PC-9 (cell line): ENCODE results near the gene ADAP1. TPM values are rescaled to one million over a fixed set of nuclear protein-coding genes. Genes with fewer than 3 reads are reported as not detected.

Experiments
- BruUV-seq: library from RNA; stranded (reverse); fragments of 400-500 nt; replicated peaks from 2 replicates; lab custom pipeline; 2021; lab: Mats Ljungman, UMichigan
- CTCF ChIA-PET: fragments of 300-600 bp; sonication (Branson Sonifier 250); formaldehyde crosslinking; loops from one replicate; lab custom pipeline; 2022; ENCODE audit warnings: antibody characterized with exemption; lab: Charles Lee
- POLR2A ChIA-PET: fragments of 300-600 bp; sonication (Branson Sonifier 250); formaldehyde crosslinking; loops from one replicate; lab custom pipeline; 2022; ENCODE audit warnings: antibody characterized with exemption; ENCODE audit not compliant: unreplicated experiment; lab: Charles Lee
- DNase-seq, 2 experiments: peaks; one replicate each; pipeline versions ENCODE4 v3.0.0 to v3.0.0-alpha.2; 2015 to 2022; ENCODE audit warnings: mixed read lengths in 1 of 2
- H2AFZ ChIP-seq: fragments of 200-600 bp; sonication (generic); 2 replicates; pipeline ENCODE4 v1.8.1; 2017; ENCODE audit warnings: antibody characterized with exemption
- H3F3A ChIP-seq: fragments of 200-600 bp; sonication (generic); 2 replicates; pipeline ENCODE4 v1.8.1; 2017; ENCODE audit warnings: antibody characterized with exemption, mild to moderate bottlenecking, low read depth; ENCODE audit not compliant: insufficient read depth
- H3K27ac ChIP-seq: fragments of 200-600 bp; sonication (generic); 2 replicates; pipeline ENCODE4 v1.6.1; 2016; ENCODE audit warnings: mixed run types
- H3K27me3 ChIP-seq: fragments of 200-600 bp; sonication (generic); 2 replicates; pipeline ENCODE4 v1.6.1; 2016; ENCODE audit warnings: low read depth, mixed run types; ENCODE audit not compliant: insufficient read depth
- H3K36me3 ChIP-seq: fragments of 200-600 bp; sonication (generic); 2 replicates; pipeline ENCODE4 v1.6.1; 2016; ENCODE audit warnings: low read depth, mixed run types
- H3K4me1 ChIP-seq: fragments of 200-600 bp; sonication (generic); replicated peaks from 2 replicates; pipeline ENCODE4 v1.6.1; 2016; ENCODE audit warnings: mixed run types; ENCODE audit not compliant: insufficient read depth
- H3K4me2 ChIP-seq: fragments of 200-600 bp; sonication (generic); 2 replicates; pipeline ENCODE4 v1.6.1; 2017; ENCODE audit warnings: mixed run types
- H3K4me3 ChIP-seq: fragments of 200-600 bp; sonication (generic); 2 replicates; pipeline ENCODE4 v1.6.1; 2016; ENCODE audit warnings: mixed run types
- H3K79me2 ChIP-seq: fragments of 200-600 bp; sonication (generic); 2 replicates; pipeline ENCODE4 v1.6.1; 2017; ENCODE audit warnings: low read depth, mixed run types
- H3K9me2 ChIP-seq: fragments of 200-600 bp; sonication (generic); 2 replicates; pipeline ENCODE4 v1.8.1; 2017; ENCODE audit warnings: mild to moderate bottlenecking; ENCODE audit not compliant: insufficient read depth
- H3K9me3 ChIP-seq: fragments of 200-600 bp; sonication (generic); 2 replicates; pipeline ENCODE4 v1.8.1; 2016; ENCODE audit warnings: low read depth; ENCODE audit not compliant: insufficient read depth
- H4K20me1 ChIP-seq: fragments of 200-600 bp; sonication (generic); 2 replicates; pipeline ENCODE4 v1.8.1; 2017; ENCODE audit not compliant: insufficient read depth
- CTCF ChIP-seq: fragments of 200-600 bp; sonication (generic); conservative IDR thresholded peaks from 2 replicates; pipeline ENCODE4 v1.6.1; 2017; ENCODE audit warnings: mixed run types, antibody characterized with exemption, mild to moderate bottlenecking, moderate library complexity
- EZH2 ChIP-seq: fragments of 200-600 bp; sonication (generic); IDR thresholded peaks from 2 replicates; pipeline ENCODE4 v1.8.0; 2017; ENCODE audit warnings: antibody characterized with exemption, low read depth
- intact Hi-C: fragments of 100-400 bp; cut with micrococcal nuclease; formaldehyde crosslinking; loops from one replicate; pipeline ENCODE4 v1.10.0; 2022; ENCODE audit not compliant: unreplicated experiment
- total RNA-seq: library from RNA; stranded (reverse); gene quantifications from 2 replicates; pipeline ENCODE4 v1.2.3, GENCODE V29; 2021

ADAP1 gene
- total RNA-seq, 1 experiment from 2014 or later = 73.9 TPM

DNA sequence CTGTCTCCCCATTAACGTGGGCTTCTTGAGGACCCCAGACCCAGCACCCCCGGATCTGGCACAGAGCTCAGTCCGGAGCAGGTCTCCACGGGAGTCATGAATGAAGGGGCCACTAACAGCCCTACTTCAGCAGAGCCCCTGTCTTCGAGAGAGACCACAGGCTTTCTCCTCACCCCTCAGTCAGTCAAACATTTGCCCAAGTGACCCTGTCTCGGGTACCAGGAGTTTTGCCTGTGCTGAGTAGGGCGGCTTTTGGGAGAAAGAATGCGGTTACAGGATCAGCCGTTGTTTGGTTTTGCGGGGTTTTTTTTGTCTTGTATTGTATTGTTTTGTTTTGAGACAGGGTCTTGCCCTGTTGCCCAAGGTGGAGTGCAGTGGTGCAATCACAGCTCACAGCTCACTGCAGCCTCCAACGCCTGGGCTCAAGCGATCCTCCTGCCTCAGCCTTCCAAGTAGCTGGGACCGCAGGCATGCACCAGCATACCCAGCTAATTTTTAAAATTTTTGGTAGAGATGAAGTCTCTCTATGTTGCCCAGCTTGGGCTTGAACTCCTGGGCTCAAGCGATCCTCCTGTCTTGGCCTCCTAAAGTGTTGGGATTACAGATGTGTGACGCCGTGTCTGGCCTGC lies 16.5 kb downstream of the ADAP1 start:
- no peak for TF ChIP-seq EZH2
- no peak for TF ChIP-seq CTCF
- BruUV-seq = no TSS peak
- Histone ChIP-seq H3F3A (peaks cover 44% of the 10 kb centered on the region), H3K4me1 (peaks cover 13% of the 10 kb centered on the region), H3K4me3 (no peak overlapping the region), H4K20me1 (no peaks in the 10 kb centered on the region), H3K4me2 (no peak overlapping the region), H3K27me3 (no peaks in the 10 kb centered on the region), H3K9me2 (no peaks in the 10 kb centered on the region), H3K9me3 (0 out of 2 replicates have a peak, but pooled peaks cover 3% of the 10 kb centered on the region), H3K27ac (no peak overlapping the region; the same call in 1 of the 2 replicates), H3K79me2 (no peaks in the 10 kb centered on the region), H2AFZ (no peak overlapping the region), H3K36me3 (no peaks in the 10 kb centered on the region)
- ChIA-PET CTCF (no interaction called here), POLR2A (interaction anchor here (0.6 kb wide), 1 partner anchor 12 kb away, joined by 16 read pairs; no protein-coding TSS in a partner anchor)
- intact Hi-C loops = no loop called here
- DNase-seq = peak; percentile 37 to 51

GRCh38 chr7:936386-937054 lies 18.0 kb downstream of the ADAP1 start:
- intact Hi-C loops = loop anchor here (1.0 kb wide), 3 partner anchors 9 to 17 kb away; no protein-coding TSS in a partner anchor
- ChIA-PET POLR2A (no interaction called here), CTCF (no interaction called here)
- Histone ChIP-seq H3F3A (peaks cover 38% of the 10 kb centered on the region), H3K9me3 (0 out of 2 replicates have a peak, but pooled peaks cover 1% of the 10 kb centered on the region), H3K27ac (peak overlapping the region; percentile 89), H4K20me1 (no peaks in the 10 kb centered on the region), H3K4me3 (peak overlapping the region; percentile 45; the same call in 1 of the 2 replicates), H3K79me2 (no peaks in the 10 kb centered on the region), H3K27me3 (no peaks in the 10 kb centered on the region), H3K36me3 (no peaks in the 10 kb centered on the region), H3K9me2 (no peaks in the 10 kb centered on the region), H2AFZ (no peak overlapping the region), H3K4me1 (peaks cover 13% of the 10 kb centered on the region), H3K4me2 (peak overlapping the region; percentile 70)
- TSS peak; percentile 94 for BruUV-seq
- peak; percentile 95 to 96 for DNase-seq
- TF ChIP-seq CTCF (no peak), EZH2 (no peak)

DNA sequence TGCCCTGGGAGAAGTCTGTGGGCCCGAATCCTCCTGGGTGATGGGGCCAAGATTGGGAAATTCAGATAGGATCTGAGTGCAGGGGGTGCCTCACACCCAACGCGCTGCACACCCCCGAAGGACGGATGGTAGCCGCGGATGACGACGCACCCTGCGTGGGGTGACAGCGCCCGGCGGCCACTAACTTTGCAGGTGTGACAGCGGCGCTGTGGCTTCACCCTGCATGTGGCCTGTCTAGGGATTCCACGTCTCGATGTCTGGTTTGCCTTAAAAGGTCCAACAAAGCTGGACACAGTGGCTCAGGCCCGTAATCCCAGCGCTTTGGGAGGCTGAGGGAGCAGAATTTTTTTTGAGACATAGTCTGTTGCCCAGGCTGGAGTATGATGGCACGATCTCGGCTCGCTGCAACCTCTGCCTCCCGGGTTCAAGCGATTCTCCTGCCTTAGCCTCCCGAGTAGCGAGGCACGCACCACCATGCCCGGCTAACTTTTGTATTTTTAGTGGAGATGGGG lies 18.6 kb downstream of the ADAP1 start:
- no peak for DNase-seq
- no peaks in the 10 kb centered on the region for H4K20me1 ChIP-seq
- TSS peak; percentile 21 for BruUV-seq
- TF ChIP-seq EZH2 (no peak), CTCF (no peak)
- H3K4me3 ChIP-seq = peak overlapping the region; percentile 45; the same call in 1 of the 2 replicates
- H3K27me3 ChIP-seq = no peaks in the 10 kb centered on the region
- CTCF ChIA-PET = no interaction called here
- H3K79me2 ChIP-seq = no peaks in the 10 kb centered on the region
- no peaks in the 10 kb centered on the region for H3K9me3 ChIP-seq
- H3K27ac ChIP-seq = peak overlapping the region; percentile 89
- H3K4me1 ChIP-seq = peaks cover 13% of the 10 kb centered on the region
- POLR2A ChIA-PET = no interaction called here
- H2AFZ ChIP-seq = no peak overlapping the region
- H3K9me2 ChIP-seq = no peaks in the 10 kb centered on the region
- H3K36me3 ChIP-seq = no peaks in the 10 kb centered on the region
- intact Hi-C loops = loop anchor here (1.0 kb wide), 3 partner anchors 9 to 17 kb away; no protein-coding TSS in a partner anchor
- peak overlapping the region; percentile 70 for H3K4me2 ChIP-seq
- H3F3A ChIP-seq = peaks cover 37% of the 10 kb centered on the region
